H1 (cell line): ENCODE data around the gene MBNL1.

Source experiments
- MAFK ChIP-seq: IDR thresholded peaks from 2 replicates; pipeline ENCODE4 v1.6.1; 2012; ENCODE audit warnings: low read depth, mild to moderate bottlenecking, improper control_type of control experiment, low read length
- TAF1 ChIP-seq: IDR thresholded peaks from 2 replicates; pipeline ENCODE4 v1.6.1; 2011; ENCODE audit warnings: mild to moderate bottlenecking, low read depth, low read length
- TF ChIP-seq, protein P1 (sequence below), 3 experiments: IDR thresholded peaks; 1 replicate in 2 of 3; 2 replicates in 1 of 3; pipeline versions ENCODE4 v1.5.1 to v1.6.1; 2011; ENCODE audit warnings: low read length in 3 of 3, mild to moderate bottlenecking in 3 of 3, inconsistent platforms in 2 of 3, low read depth in 1 of 3, moderate library complexity in 1 of 3; ENCODE audit not compliant: insufficient read depth in 1 of 3; ENCODE audit errors: control extremely low read depth in 1 of 3

DNA sequence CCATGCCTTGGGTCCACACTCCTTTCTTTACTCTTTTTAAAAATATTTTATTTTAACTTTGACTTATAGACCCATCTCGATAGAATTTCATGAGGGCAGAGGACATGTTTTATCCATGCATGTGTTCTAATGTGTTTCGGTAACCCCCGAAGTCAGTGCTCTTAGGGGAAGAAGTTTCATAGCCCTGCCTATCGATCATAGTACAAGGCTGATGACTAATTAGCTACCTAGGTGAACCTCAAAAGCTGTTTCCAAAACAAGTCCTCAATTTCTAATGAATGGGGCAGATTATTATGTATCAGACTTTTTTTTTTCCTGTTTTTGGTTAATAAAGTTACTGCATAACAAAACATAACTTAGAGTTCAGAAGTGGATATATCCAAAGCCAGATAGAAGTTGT, 82.0 kb downstream of the MBNL1 start:
- no peak for TF ChIP-seq TAF1
- TF ChIP-seq, protein P1, sequence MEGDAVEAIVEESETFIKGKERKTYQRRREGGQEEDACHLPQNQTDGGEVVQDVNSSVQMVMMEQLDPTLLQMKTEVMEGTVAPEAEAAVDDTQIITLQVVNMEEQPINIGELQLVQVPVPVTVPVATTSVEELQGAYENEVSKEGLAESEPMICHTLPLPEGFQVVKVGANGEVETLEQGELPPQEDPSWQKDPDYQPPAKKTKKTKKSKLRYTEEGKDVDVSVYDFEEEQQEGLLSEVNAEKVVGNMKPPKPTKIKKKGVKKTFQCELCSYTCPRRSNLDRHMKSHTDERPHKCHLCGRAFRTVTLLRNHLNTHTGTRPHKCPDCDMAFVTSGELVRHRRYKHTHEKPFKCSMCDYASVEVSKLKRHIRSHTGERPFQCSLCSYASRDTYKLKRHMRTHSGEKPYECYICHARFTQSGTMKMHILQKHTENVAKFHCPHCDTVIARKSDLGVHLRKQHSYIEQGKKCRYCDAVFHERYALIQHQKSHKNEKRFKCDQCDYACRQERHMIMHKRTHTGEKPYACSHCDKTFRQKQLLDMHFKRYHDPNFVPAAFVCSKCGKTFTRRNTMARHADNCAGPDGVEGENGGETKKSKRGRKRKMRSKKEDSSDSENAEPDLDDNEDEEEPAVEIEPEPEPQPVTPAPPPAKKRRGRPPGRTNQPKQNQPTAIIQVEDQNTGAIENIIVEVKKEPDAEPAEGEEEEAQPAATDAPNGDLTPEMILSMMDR (IDR thresholded peaks at IDR 0.05; ENCODE audit: control extremely low read depth in 1 of 3, insufficient read depth in 1 of 3, low read depth in 1 of 3, low read length in 3 of 3) = no peak
- TF ChIP-seq MAFK = no peak
